IPS DF 4.7 (cell line): ENCODE measurements around the gene SH3RF3.

ENCODE experiments used
- DNase-seq: peaks from one replicate; pipeline ENCODE4 v3.0.0-alpha.2; 2013; ENCODE audit warnings: low spot score; ENCODE audit errors: extremely low read depth

Gene SH3RF3

GRCh38 chr2:109513749-109514588 is 385.0 kb downstream of the SH3RF3 start:
- no peak for DNase-seq

DNA sequence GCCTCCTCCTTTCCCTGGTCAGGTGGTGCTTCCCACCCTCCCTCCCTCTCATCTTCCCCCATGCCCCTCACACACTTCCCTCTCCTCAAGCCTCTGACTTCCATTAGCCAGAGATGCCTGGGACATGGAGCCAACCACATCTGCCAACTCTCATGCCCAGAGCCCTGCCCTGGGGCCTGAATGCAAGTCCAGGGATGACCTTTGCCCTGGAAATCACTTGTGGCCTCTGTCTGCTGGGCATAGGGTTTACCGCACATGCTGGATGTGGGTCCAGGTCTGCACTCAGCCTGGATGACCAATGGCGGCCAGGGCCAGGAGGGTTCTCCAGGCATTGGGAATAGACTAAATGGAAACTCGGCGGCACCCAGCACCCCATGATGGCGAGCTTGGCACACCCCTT is 385.9 kb downstream of the SH3RF3 start:
- DNase-seq: no peak

GRCh38 chr2:109516445-109517117 is 387.6 kb downstream of the SH3RF3 start:
- DNase-seq: peak; percentile 56

DNA sequence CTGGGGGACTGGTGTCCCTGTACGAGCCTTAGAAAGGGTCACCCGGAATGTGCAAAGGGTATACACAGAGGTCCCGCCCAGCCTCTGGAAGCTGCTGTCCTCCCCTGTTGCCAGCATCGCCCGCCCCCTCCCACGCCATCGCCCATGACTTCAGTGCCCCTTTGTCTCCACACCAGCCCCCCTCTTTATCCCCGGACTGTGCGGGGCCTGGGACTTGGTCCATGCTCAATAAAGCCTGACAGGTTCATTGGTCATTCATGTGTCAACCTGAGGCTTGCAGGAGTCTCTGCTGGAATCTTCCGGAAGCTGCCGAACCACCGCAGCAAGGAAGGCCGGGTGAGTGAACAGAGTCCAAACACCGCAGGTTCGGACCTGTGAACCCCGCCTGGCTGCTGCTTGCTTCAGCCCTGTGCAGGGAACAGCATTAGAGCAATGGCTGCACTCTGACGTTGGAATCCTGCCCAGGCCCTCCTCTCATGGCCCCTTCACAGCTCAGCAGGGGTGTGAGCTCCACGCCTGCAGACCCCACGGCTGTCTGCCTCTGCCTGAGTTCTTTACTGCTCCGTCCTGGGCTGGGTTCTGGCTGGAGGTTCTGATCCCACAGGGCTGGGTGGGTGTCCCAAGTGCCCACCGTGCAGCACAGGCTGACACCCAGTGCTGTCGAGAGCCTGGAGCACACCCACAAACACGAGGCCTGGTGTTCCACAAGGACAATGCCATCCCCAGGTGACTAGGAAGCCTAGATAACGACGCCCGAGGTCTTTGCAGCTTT is 388.3 kb downstream of the SH3RF3 start:
- no peak for DNase-seq

DNA sequence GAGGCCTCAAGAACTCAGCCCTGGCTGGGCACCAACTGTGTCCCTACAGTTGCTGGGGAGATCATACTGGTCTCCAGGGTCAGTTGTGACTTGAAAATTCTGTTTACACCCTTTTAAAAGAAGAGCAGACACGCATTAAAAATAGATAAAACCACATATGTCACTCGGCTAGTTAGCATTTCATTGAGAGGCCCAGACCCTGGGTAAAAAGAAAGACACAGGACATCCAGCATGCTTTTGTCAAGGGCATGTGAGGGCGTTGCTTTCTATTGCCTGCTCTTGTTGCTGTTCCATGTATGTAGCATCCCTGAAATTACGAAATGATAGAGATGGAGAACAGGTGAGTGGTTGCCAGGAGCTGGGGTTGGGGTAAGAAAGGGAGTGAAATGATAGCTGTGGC is 390.5 kb downstream of the SH3RF3 start:
- DNase-seq: no peak

- no peak for DNase-seq
Measured at GRCh38 chr2:109521233-109522062, 392.4 kb downstream of the SH3RF3 start.

DNA sequence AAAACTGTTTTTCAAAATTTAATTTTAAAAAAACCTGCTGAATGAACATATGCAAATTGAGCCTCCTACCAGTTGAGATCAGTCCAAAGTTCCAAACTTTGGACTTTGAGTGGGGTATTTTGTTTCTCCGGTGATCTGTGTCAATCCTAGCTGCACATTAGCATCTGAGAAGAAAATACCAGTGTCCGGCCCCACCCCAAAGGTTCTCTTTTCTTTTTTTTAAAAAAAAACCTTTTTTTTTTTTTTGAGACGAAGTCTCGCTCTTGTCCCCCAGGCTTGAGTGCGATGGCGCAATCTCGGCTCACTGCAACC is 393.0 kb downstream of the SH3RF3 start:
- DNase-seq: no peak

DNA sequence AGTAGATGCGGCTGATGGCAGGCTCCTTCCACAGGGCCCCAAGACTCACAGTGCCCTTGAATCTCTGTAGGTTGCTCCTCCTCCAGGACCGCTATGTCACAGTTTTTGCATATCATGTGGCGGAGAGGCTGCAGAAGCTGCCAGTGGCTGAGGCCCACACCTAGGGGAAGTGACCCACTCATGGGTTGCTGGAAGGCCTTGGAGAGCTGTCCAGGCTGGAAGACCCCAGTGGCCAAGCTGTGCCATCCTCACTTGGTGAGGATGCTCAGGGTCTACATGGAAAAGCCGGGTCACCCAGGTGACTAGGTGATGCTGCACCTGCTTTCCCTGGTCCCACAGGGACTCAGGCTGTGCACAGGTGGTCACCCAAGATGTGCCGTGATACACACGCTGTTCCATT is 394.1 kb downstream of the SH3RF3 start:
- DNase-seq: no peak

GRCh38 chr2:109523536-109524361 is 394.7 kb downstream of the SH3RF3 start:
- no peak for DNase-seq

DNA sequence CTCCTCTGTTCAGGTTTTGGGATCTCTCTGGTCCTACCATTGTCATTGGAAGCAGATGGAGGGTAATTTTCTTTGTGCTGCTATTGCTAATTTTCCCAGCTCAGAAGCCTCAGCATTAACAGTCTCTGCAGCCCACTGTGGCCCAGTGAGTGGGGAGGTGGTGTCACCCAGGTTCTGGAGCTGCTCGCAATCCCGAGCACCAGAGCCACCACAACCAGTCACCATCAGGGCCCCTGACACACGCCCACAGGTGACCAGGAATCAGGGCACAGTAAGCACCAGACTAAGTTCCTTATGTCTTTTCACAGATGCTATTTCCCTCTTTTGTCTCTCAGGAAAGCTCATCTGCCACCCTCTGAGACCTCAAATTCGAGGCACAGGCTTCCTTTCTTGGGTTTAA is 396.8 kb downstream of the SH3RF3 start:
- DNase-seq: no peak

DNA sequence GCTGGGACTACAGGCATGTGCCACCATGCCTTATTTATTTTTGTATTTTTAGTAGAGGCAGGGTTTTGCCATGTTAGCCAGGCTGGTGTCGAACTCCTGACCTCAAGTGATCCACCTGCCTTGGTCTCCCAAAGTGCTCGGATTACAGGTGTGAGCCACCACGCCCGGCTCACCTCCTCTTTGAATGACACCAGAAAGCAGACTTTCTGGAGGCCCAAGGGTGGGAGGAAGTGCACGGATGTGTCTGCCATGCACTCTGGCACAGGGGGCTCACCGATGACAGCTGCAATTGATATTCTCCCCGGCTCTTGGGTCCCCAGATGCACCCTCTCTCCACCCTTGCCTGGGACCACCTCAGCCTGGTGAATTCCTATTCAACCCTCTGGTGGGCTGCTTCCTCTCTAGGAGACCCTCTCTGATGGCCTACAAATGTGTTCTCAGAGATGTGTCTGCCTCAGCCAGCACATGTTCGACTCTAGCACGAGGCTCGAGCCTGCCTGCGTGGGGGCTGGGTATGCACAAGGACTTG is 397.5 kb downstream of the SH3RF3 start:
- DNase-seq: no peak

DNA sequence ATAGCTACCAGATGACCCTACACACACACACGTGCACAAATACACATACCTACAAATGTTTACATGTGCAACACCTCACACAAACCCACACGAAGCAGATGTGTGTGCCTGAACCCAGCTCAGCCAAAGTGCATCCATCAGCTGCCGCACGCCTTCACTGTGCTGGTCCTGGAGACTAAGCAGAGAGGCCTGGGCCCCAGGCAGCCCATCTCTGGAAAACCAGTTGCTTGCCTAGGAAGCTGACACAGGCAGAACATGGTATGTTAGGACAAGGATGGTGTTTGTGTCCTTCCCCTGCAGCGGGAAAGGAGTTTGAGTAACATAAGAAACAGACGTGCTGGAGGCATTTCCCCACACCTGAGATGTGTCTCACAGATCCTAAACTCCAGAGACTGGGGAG is 398.1 kb downstream of the SH3RF3 start:
- no peak for DNase-seq

GRCh38 chr2:109527846-109528705 is 399.1 kb downstream of the SH3RF3 start:
- DNase-seq: no peak

DNA sequence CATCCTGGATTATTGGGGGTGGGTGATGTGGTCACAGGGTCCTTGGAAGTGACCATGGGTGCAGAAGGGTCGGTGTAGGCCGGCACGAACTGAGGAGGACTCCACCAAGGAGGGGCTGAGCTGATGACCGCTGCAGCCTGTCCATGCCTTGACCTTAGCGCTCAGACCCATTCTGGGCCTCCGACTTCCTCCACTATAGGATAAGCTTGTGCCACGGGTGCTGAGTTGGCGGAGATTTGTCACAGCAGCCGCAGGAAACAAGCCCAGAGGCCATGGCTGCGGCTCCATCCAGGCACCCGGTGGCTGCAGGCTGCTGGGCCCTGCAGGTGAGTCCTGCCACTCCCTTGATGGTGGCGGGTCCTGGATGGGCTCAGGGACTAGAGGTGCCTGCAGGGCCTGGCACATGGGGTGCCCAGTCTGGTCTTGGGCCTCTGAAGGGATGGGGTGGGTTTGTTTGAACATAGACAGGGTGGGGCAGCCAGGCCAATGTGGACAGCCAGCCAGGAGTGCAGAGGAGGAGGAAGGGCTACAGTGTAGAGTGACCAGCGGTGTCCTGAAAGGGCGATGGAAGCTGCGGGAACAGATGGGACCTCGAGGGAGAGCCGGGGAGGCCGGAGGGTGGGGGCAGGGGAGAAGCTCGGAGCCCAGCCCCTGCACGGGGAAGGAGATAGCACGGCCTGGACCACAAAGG is 400.0 kb downstream of the SH3RF3 start:
- DNase-seq: no peak

DNA sequence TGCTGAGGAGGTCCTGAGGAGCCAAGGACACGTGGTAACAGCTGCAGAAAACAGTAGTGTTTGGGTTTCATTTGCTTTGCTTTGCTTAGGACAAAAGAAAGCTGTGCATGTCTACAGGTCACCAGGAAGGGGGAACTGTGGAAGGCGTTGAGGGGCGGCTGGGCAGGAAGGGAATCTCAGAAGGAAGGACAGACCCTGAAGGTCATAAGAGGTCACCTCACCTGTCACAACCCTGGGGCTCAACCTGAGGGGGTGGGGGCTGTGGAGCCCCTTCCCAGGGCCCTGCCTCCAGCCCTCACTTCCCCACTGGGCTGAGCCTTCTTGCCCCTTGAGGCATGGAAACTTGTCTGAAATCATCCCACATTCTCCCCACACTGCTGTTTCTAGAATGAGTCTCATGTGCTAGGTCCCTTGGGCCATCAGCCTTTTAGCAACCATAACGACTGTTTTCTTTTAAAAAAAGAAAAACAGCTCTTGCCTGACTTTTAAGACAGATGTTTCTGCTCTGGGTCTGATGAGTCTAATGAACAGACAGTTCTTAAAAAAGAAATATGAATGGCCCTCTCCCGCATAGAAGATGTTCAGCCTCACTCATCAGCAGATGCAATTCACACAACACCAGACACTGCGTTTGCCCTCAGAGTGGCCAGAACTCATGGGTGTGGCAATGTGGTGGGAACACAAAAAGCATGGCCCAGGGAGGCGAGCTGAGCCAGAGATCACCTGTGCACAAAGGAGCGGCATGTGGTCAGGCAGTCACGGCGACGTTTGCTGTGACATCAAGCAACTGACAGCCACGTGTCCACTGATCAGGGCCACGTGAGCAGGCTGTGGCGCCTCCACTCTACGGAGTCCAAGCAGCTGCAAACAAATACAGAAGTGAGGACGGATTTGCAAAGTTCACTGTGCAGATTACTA is 400.8 kb downstream of the SH3RF3 start:
- no peak for DNase-seq

- no peak for DNase-seq
Measured at GRCh38 chr2:109530712-109531111, 401.7 kb downstream of the SH3RF3 start.

- DNase-seq: no peak
Measured at GRCh38 chr2:109531221-109531620, 402.2 kb downstream of the SH3RF3 start.
